Measurements from ENCODE around the gene CACNA1D.

Gene CACNA1D

DNA sequence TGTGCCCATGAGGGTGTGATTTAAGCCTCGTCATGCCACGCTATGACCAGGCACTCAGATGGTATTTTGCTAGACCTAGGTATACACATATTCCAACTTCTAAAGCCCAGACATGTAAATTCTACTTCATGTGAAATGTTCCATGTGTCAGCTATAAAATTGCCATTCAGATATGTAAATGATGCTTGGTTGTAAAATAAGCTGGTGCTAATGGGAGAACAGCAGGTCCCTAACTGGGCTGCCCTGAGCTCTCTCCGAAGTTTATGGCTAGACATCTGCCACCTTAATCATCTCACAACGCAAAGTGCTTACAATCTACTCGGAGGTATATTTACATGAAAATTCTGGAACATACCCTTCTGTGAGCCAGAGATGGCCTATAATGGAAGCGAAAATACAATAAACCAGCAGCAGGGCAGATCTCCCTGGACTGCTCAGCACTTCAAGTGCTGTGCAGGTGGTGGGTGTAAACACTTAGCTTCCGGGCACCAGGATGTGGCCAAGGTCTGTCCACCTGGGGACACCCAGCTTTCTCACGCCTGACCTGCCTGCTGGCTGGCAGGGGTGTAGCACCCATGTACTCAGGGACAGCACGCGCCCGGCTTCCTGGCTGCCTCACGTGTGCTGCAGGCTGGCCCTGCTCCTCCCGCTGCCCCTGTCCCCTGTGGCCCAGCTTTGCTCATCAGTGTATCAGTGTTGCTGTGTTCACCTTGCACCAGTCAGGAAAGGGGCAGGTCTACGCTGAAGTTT, 269.8 kb downstream of the CACNA1D start:
- Histone ChIP-seq H3K27me3 (ENCODE audit: low read depth, low read length) (no peaks in the 10 kb centered on the region), H3K36me3 (ENCODE audit: control insufficient read depth in 1 of 2, insufficient read depth in 2 of 2, low read length in 2 of 2) (no peaks in the 10 kb centered on the region), H3K27ac (ENCODE audit: low read length) (no peak overlapping the region)

GRCh38 chr3:53765753-53766152, 271.3 kb downstream of the CACNA1D start:
- Histone ChIP-seq H3K27me3 (ENCODE audit: low read depth, low read length) (no peaks in the 10 kb centered on the region), H3K4me3 (ENCODE audit: low read depth in 1 of 2, low read length in 2 of 2) (no peak overlapping the region), H3K9me3 (ENCODE audit: control insufficient read depth in 1 of 2, low read length in 2 of 2) (no peaks in the 10 kb centered on the region), H3K36me3 (ENCODE audit: control insufficient read depth in 1 of 2, insufficient read depth in 2 of 2, low read length in 2 of 2) (no peaks in the 10 kb centered on the region), H3K27ac (ENCODE audit: low read length) (no peak overlapping the region), H3K4me1 (ENCODE audit: control insufficient read depth in 1 of 2, insufficient read depth in 2 of 2, low read length in 2 of 2) (no peaks in the 10 kb centered on the region)

More for the DNA sequence above, 269.8 kb downstream of the CACNA1D start:
- H3K4me3 ChIP-seq (ENCODE audit: low read depth in 1 of 2, low read length in 2 of 2): no peak overlapping the region
- H3K9me3 ChIP-seq (ENCODE audit: control insufficient read depth in 1 of 2, low read length in 2 of 2): no peaks in the 10 kb centered on the region
- H3K4me1 ChIP-seq (ENCODE audit: control insufficient read depth in 1 of 2, insufficient read depth in 2 of 2, low read length in 2 of 2): no peaks in the 10 kb centered on the region

DNA sequence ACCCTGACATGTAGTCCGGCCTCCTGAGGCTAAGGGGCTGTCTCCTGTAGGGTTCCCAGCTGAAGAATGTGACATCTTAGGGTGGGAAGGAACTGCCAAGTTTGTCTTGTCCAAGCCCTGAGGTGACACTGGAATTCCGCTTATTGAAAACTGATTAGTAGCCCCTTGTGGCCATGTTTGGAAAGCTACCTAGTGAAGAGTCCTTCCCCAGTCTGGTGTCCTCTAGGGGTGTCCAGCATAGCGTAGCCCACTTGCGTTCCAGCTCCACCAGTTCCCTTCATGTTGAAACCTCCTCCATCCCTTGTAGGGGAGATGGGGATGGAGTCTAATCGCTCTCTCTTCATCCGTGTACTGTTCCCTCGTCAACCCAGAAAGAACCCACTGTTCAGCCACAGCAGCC, 272.3 kb downstream of the CACNA1D start:
- H3K27me3 ChIP-seq (ENCODE audit: low read depth, low read length): no peaks in the 10 kb centered on the region
- no peak overlapping the region for H3K4me3 ChIP-seq (ENCODE audit: low read depth in 1 of 2, low read length in 2 of 2)
- no peaks in the 10 kb centered on the region for H3K36me3 ChIP-seq (ENCODE audit: control insufficient read depth in 1 of 2, insufficient read depth in 2 of 2, low read length in 2 of 2)
- H3K4me1 ChIP-seq (ENCODE audit: control insufficient read depth in 1 of 2, insufficient read depth in 2 of 2, low read length in 2 of 2): no peaks in the 10 kb centered on the region
- H3K27ac ChIP-seq (ENCODE audit: low read length): no peak overlapping the region
- no peaks in the 10 kb centered on the region for H3K9me3 ChIP-seq (ENCODE audit: control insufficient read depth in 1 of 2, low read length in 2 of 2)

- Histone ChIP-seq H3K4me3 (ENCODE audit: low read depth in 1 of 2, low read length in 2 of 2) (no peak overlapping the region), H3K27ac (ENCODE audit: low read length) (no peak overlapping the region), H3K9me3 (ENCODE audit: control insufficient read depth in 1 of 2, low read length in 2 of 2) (no peaks in the 10 kb centered on the region), H3K36me3 (ENCODE audit: control insufficient read depth in 1 of 2, insufficient read depth in 2 of 2, low read length in 2 of 2) (no peaks in the 10 kb centered on the region), H3K27me3 (ENCODE audit: low read depth, low read length) (no peaks in the 10 kb centered on the region), H3K4me1 (ENCODE audit: control insufficient read depth in 1 of 2, insufficient read depth in 2 of 2, low read length in 2 of 2) (peaks cover 0 to 9% of the 10 kb centered on the region in 2 donors)
These were observed 274.4 kb downstream of the CACNA1D start for GRCh38 chr3:53768478-53769459.

DNA sequence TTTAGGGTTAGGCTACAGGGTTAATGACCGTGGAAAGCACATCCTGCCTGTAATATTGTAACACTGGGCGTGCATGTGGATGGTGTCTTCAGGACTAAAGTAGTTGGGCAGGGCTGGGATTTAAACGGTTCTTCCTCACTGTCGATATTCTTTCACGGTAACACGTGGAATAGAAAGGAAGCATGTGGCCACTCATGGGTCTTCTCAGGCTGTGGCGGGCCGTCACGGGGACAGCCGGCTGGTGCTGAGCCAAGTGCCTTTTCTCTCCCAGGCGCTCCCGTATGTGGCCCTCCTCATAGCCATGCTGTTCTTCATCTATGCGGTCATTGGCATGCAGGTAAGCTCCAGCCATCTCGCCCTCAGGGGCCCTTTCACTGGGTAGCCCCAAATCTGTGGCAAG, 278.2 kb downstream of the CACNA1D start:
- no peaks in the 10 kb centered on the region for H3K9me3 ChIP-seq (ENCODE audit: control insufficient read depth in 1 of 2, low read length in 2 of 2)
- H3K27ac ChIP-seq (ENCODE audit: low read length): no peak overlapping the region
- peaks cover 0 to 12% of the 10 kb centered on the region in 2 donors for H3K4me1 ChIP-seq (ENCODE audit: control insufficient read depth in 1 of 2, insufficient read depth in 2 of 2, low read length in 2 of 2)
- H3K36me3 ChIP-seq (ENCODE audit: control insufficient read depth in 1 of 2, insufficient read depth in 2 of 2, low read length in 2 of 2): no peaks in the 10 kb centered on the region
- no peak overlapping the region for H3K4me3 ChIP-seq (ENCODE audit: low read depth in 1 of 2, low read length in 2 of 2)
- no peaks in the 10 kb centered on the region for H3K27me3 ChIP-seq (ENCODE audit: low read depth, low read length)

DNA sequence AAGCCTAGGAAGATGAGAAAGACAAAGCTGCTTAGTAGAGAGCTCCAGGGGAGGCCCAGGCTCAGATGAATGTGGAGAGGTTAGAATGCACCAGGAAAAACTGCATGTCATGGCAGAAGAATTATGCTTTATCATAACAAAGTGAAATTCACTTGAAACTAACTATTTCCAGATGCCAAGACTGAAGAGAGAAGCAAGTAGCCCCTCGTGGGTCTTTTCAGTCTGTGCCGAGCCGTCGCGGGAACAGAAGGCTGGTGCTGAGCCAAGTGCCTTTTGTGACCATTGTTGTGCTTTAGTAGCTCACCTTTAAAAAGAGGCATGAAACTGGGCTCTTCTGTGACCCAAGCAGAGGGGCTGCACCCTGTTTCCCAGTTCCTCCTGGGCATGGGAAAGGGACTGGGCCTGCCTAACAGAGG, 278.6 kb downstream of the CACNA1D start:
- Histone ChIP-seq H3K9me3 (ENCODE audit: control insufficient read depth in 1 of 2, low read length in 2 of 2) (no peaks in the 10 kb centered on the region), H3K4me3 (ENCODE audit: low read depth in 1 of 2, low read length in 2 of 2) (no peak overlapping the region), H3K36me3 (ENCODE audit: control insufficient read depth in 1 of 2, insufficient read depth in 2 of 2, low read length in 2 of 2) (no peaks in the 10 kb centered on the region), H3K27ac (ENCODE audit: low read length) (no peak overlapping the region), H3K27me3 (ENCODE audit: low read depth, low read length) (no peaks in the 10 kb centered on the region), H3K4me1 (ENCODE audit: control insufficient read depth in 1 of 2, insufficient read depth in 2 of 2, low read length in 2 of 2) (peaks cover 0 to 12% of the 10 kb centered on the region in 2 donors)

- no peaks in the 10 kb centered on the region for H3K27me3 ChIP-seq (ENCODE audit: low read depth, low read length)
- no peak overlapping the region for H3K4me3 ChIP-seq (ENCODE audit: low read depth in 1 of 2, low read length in 2 of 2)
- H3K36me3 ChIP-seq (ENCODE audit: control insufficient read depth in 1 of 2, insufficient read depth in 2 of 2, low read length in 2 of 2): no peaks in the 10 kb centered on the region
- no peaks in the 10 kb centered on the region for H3K9me3 ChIP-seq (ENCODE audit: control insufficient read depth in 1 of 2, low read length in 2 of 2)
- peaks cover 0 to 12% of the 10 kb centered on the region in 2 donors for H3K4me1 ChIP-seq (ENCODE audit: control insufficient read depth in 1 of 2, insufficient read depth in 2 of 2, low read length in 2 of 2)
- H3K27ac ChIP-seq (ENCODE audit: low read length): no peak overlapping the region
These were observed 279.4 kb downstream of the CACNA1D start for GRCh38 chr3:53773611-53774368.

DNA sequence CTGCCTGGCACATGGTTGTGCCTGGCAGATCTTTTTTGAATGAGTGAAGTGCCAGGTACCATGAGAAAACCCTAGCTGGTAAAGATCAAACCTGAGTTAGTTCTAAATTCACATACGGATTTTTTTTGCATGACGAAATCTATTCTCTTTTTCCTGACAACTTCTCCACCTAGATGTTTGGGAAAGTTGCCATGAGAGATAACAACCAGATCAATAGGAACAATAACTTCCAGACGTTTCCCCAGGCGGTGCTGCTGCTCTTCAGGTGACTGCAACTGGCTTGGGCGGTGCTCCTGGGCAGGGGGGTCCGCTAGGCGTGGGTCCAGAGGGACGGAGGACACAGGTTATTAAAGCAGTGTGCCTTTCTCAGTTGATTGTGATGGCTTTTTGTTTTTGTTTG, 280.0 kb downstream of the CACNA1D start:
- H3K4me1 ChIP-seq (ENCODE audit: control insufficient read depth in 1 of 2, insufficient read depth in 2 of 2, low read length in 2 of 2): peaks cover 0 to 12% of the 10 kb centered on the region in 2 donors
- no peaks in the 10 kb centered on the region for H3K9me3 ChIP-seq (ENCODE audit: control insufficient read depth in 1 of 2, low read length in 2 of 2)
- H3K4me3 ChIP-seq (ENCODE audit: low read depth in 1 of 2, low read length in 2 of 2): no peak overlapping the region
- H3K27ac ChIP-seq (ENCODE audit: low read length): no peak overlapping the region
- no peaks in the 10 kb centered on the region for H3K36me3 ChIP-seq (ENCODE audit: control insufficient read depth in 1 of 2, insufficient read depth in 2 of 2, low read length in 2 of 2)
- no peaks in the 10 kb centered on the region for H3K27me3 ChIP-seq (ENCODE audit: low read depth, low read length)

GRCh38 chr3:53775018-53775417, 280.6 kb downstream of the CACNA1D start:
- H3K4me3 ChIP-seq (ENCODE audit: low read depth in 1 of 2, low read length in 2 of 2): no peak overlapping the region

DNA sequence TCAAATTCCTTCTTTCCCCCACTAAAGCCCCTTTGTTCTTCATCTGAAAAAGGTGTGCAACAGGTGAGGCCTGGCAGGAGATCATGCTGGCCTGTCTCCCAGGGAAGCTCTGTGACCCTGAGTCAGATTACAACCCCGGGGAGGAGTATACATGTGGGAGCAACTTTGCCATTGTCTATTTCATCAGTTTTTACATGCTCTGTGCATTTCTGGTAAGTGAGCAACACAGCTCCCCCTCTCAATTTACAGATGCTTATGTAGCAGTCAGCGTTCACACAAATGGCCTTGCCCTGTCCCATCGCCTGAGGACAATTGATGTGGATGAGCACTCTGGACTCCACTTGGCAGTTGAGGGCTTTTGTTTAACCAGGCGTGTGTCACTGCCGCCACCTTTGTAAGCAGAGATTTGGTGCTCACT, 281.4 kb downstream of the CACNA1D start:
- Histone ChIP-seq H3K27me3 (ENCODE audit: low read depth, low read length) (no peaks in the 10 kb centered on the region), H3K27ac (ENCODE audit: low read length) (no peak overlapping the region), H3K36me3 (ENCODE audit: control insufficient read depth in 1 of 2, insufficient read depth in 2 of 2, low read length in 2 of 2) (no peaks in the 10 kb centered on the region), H3K4me3 (ENCODE audit: low read depth in 1 of 2, low read length in 2 of 2) (no peak overlapping the region), H3K4me1 (ENCODE audit: control insufficient read depth in 1 of 2, insufficient read depth in 2 of 2, low read length in 2 of 2) (peaks cover 0 to 12% of the 10 kb centered on the region in 2 donors), H3K9me3 (ENCODE audit: control insufficient read depth in 1 of 2, low read length in 2 of 2) (no peaks in the 10 kb centered on the region)

More at GRCh38 chr3:53775018-53775417, 280.6 kb downstream of the CACNA1D start:
- Histone ChIP-seq H3K9me3 (ENCODE audit: control insufficient read depth in 1 of 2, low read length in 2 of 2) (no peaks in the 10 kb centered on the region), H3K36me3 (ENCODE audit: control insufficient read depth in 1 of 2, insufficient read depth in 2 of 2, low read length in 2 of 2) (no peaks in the 10 kb centered on the region), H3K4me1 (ENCODE audit: control insufficient read depth in 1 of 2, insufficient read depth in 2 of 2, low read length in 2 of 2) (peaks cover 0 to 12% of the 10 kb centered on the region in 2 donors), H3K27ac (ENCODE audit: low read length) (no peak overlapping the region), H3K27me3 (ENCODE audit: low read depth, low read length) (no peaks in the 10 kb centered on the region)

Data from muscle layer of duodenum (tissue), 2 donors.